ENCODE data around the gene COTL1.
"Not testable (repeated sequence)": the region's sequence is repeated elsewhere in the genome, so short reads cannot be mapped to it uniquely, and the experiment has no call there.

COTL1 gene

DNA sequence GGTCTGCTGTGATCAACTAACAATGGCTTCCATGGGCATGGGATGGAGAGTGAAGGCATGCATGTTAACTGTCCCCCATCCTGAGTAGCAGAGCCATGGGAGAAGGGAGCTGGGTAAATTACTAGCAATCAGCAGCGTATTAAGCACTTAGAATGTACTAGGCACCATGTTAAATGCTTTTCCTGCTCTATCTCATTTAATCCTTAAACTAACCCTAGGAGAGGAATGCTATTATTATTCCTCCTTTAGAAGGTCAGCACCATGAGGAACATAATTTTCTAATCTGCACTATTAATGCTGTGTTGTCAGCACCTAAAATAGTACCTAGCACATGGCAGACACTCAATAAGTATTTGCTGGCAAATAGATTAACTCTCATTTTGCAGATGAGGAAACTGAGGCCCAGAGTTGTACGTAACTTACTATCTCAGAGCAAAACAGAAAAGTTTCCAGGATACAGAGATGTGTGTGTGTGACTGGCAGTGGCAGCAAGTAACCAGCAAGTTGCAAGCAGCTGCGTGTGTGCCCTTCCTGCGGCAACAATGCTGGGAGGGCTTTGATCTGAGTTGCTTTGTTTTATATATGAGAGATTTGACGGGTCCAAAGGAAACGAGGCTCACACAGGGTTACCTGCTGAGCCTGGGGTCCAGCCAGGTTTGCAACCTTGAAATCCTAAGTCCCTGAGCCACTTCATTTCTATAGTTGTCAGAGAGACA lies 23.9 kb upstream of the COTL1 start:
- DNase-seq: no peak

DNA sequence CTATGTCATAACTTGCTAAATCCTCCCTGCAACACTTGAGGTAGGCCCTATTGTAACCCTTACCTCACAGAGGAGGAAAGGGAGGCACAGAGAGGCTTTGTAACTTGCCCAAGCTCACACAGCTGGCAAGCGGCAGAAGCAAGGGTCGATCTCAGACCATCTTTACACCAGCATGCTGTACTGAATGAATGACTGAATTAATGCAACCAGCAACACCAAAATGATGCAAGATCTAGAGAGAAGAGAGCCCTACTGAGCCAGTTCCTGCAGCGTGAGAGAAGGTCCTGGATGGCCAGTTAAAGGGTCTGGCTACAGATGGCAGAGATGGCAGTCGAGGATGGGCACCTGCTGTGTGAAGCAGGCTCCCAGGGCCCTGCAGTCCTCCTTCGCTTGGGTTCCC lies 22.3 kb upstream of the COTL1 start:
- DNase-seq: no peak

DNA sequence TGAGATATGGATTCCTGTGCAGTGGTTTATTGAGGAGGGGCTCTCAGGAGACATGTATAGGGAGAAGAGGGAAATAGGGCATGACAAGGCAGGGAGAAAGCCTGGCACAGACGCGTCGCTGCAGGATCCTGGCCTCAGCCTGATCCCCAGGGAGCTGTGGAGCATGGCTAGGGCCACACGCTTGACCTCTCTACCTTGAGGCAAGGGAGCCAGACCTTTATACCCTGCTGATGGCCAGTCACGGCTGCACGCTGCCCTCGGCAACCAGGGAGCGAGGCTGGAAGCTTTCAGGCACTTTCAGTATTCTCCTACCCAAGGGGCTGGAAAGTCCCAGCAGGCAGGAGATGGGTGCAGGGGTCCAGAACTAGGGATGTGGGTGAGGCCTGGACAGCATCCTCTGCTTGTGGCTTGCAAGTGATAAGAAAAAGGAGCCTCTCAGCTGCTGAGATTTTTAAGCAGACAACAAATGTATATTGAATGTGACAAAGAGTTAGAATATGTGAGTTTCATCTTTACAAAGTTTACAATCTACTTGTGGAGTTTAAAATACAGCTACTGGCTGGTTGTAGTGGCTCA lies 20.4 kb upstream of the COTL1 start:
- DNase-seq: no peak

DNA sequence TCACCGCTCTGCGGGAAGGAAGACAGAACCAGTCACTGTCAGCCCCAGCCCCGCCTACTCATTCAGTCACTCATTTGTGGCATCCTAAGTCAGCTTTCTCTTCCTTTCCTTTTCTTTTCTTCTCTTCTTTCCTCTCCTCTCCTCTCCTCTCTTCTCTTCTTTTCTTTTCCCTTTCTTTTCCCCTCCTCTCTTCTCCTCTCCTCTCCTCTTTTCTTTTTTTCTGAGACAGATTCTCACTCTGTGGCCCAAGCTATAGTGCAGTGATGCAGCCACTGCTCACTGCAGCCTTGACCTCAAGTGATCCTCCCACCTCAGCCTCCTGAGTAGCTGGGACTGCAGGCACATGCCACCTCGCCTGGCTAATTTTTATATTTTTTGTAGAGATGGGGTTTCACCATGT lies 19.8 kb upstream of the COTL1 start:
- DNase-seq: no peak

DNA sequence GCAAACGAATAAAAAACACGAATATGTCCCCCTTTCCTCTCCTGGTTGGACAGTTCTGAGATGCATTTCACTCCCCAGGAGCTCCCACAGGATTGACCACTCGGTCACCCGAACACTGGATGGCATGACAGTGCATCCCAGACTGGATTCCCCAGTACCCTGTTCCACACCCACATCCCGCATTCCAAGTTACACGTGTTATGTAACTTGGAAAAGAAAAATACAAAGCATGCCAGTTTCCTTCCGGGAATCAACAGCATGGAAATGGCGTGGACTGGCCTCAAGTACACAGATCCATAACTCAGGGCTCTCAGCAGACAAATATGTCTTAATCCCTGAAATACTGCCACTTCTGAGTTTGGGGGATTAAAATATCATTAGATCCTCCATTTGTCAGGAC lies 17.8 kb upstream of the COTL1 start:
- no peak for DNase-seq

DNA sequence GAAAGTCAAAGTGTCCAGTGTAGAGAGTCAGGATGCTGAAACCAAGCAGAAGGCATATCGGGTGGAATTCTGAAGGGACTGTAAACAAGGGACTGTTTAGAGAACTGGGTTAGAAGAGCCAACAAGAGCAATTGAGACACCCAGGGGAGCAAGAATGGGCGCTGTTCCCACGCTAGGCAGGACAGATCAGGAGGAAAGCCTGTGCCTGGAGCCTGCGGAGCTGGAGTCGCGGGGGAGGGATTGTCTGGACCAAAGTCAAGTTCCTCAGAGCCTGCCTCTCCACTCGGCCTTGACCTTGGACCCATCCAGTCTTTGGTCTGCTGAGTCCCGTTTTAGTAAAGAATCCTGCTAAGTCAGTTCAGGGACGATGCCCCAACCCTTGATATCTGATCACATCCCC lies 15.7 kb upstream of the COTL1 start:
- no peak for DNase-seq

DNA sequence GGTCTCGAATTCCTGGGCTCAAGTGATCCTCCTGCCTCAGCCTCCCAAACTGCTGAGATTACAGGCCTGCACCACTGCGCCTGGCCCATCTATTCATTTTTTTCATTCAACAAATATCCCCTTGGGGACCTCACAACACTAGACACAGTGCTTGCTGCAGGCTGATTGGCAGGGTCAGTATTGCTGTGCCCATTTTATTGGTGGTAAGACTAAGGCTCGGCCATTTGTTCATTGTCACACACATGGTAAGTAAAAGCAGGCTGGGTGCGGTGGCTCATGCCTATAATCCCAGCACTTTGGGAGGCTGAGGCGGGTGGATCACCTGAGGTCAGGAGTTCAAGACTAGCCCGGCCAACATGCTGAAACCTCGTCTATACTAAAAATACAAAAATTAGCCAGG lies 15.0 kb upstream of the COTL1 start:
- not testable (repeated sequence) for DNase-seq

DNA sequence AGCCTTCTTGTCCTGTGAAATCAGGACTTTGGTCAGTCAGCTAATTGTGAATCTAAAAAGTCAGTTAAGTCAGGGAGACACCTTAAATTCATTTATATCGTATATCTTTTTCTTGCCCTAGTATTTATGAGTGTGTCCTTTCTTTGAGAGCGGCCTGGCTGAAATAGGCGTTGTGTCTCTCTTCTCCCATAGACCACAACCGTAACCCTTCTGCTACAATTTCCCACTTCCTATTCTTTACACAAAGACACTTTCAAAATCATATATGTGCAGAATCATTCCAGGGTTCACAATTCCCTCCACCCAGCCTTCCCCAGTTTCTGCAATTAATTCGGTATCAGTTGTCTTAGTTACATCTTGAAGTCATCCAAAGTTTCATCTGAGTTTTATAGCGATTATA lies 14.0 kb upstream of the COTL1 start:
- DNase-seq: no peak

DNA sequence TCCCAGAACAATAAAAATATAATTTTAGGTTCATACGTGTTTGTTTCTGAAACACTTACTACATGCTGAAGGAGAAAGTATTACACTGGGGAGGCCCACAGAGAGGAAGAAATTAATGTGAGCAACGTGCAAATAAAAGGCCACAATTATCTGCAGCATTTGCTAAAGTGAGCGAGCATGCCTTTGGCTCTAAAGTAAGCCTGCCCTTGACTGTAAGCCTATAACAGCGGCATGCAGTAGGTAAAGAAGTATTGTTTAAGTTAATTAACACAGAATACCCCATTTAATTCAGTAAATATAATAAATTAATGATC lies 13.2 kb upstream of the COTL1 start:
- DNase-seq: no peak

DNA sequence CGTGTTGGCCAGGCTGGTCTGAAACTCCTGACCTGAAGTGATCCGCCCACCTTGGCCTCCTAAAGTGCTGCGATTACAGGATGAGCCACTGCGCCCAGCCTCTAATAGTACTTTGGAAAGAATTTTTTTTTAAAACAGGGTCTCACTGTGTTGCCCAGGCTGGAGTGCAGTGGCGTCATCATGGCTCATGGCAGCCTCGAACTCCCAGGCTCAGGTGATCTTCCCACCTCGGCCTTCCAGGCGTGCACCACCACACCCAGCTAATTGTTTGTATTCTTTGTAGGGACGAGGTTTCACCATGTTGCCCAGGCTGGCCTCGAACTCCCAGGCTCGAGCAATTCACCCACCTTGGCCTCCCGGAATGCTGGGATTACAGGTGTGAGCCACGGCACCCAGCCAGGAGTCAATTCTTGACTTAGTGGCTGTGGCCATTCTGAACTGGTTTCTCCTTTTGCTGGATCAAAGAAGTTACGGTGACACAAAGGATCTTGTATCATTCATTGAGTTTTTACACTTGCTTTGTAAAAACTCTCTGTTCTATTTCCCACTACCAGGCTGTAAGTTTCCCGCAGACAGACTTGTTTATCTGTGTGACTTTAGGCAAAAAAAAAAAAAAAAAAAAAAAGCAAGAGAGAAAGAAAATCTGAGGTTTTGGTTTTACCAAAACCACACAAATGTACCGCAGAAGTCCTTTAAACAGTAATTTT lies 12.7 kb upstream of the COTL1 start:
- no peak for DNase-seq

DNA sequence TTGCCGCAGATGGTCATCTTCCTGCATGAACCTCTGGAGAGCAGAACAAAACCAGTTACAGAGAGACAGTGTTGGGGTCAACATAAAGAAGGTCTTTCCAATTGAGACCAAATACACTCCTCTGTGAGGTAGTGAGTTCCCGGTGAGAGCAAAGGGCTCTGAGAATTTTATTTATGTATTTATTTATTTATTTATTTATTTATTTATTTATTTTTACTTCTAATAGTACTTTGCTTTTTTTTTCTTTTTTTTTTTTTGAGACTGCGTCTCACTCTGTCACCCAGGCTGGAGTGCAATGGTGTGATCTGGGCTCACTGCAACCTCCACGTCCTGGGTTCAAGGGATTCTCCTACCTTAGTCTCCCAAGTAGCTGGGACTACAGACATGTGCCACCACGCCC lies 12.1 kb upstream of the COTL1 start:
- no peak for DNase-seq

DNA sequence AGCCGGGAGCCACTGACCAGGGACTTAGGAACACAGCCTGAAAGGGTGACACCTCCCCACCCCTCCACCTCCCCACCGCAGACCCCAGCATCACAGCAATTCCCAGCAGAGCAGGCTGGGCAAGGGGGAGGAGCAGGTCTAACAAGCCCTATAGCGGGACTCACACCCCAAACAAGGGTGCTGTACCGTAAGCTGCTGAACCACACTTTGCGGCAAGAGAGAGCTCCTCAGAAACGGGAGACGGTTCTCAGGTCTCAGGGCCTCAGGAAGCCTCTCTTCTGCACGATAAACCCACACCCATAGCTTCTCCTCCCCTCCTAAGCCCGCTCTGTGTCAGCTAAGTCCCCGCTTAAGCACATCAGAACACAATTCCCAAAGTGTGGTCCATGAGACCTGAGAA lies 11.7 kb upstream of the COTL1 start:
- DNase-seq: no peak

DNA sequence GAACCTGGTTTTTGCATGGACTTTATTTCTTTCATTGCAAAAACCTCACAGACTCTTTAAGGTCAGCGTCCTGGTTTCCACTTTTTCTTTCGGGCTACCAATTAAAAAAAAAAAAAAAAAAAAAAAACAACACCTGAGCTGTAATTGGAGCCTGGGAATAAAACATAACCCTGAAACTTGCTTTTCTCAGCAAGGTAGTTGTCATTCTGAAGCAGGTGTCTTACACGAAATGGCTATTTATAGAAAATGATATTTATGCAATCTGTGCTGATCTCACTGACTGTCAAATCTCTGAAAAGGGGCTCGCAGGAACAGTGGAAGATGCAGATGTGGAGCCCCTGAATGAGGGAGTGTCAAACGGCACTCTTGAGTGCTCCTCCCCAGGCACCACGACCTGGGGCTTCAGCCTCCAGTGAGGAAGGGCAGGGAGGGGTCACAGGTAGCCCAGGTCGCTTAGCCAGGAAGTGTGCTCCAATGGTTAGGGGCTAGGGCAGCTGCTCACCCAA lies 10.4 kb upstream of the COTL1 start:
- DNase-seq: no peak

DNA sequence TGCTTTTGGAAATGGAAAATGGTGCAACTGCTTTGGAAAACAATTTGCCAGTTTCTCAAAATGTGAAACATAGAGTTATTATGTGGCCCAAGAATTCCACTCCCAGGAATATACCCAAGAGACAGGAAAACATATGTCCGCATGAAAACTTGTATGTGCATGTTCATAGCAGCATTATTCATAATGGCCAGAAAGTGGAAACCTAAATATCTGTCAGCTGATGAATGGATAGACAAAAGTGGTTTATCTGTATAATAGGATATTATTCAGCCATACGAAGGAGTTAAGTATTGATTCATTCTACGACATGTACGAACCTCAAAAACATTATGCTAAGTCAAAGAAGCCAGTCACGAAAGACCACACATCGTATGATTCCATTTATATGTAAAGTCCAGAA lies 7.7 kb upstream of the COTL1 start:
- DNase-seq: no peak

DNA sequence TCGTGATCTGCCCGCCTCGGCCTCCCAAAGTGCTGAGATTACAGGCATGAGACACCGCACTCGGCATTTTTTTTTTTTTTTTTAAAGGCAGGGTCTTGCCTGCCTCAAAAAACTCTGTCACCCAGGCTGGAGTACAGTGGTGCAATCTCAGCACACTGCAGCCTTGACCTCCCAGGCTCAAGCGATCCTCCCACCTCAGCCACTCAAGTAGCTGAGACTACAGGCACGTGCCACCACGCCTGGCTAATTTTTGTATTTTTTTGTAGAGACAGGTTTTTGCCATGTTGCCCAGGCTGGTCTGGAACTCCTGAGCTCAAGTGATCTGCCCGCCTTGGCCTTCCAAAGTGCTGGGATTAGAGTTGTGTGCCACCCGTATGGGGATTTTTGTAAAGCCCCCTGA lies 3.0 kb upstream of the COTL1 start:
- DNase-seq: not testable (repeated sequence)

DNA sequence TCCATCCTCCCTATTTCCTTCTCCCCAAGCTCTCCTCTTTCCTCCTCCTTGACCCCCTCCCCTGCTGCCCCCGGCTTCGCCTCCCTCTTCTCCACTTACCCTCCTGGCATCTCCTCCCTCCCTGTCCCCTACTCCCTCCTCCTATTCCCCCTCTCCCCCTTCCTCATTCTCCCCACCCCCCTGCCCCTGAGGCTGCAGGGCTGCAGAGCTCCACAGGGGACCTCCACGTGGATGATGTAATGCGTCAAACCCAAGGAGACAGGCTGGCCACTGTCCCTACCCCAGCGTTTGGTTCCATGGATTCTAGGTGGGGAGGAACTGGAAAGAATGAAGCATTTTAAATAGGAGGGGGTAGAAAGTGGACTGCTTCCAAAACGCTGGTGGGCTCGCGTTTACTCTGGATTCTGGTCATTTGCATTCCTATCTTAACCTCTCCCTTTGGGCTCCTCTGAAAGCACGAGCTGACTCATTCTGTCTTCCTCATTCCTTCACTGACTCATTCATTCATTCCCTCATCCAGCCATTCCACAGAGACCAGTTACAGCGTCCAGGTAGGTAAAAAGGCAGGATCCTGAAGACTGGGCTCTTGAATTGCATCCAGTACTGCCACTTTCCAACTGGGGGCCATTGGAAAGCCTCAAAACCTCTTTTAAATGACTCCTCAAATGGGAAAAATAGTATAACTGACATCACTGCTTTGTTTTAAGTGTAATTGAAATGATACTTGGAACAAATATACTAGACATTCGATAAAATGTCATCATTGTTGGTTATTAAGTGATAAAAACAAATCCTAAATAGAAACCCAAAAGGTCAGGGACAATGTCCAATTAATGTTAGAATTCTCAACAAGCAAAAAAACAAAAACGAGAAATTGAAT lies 943 bp upstream of the COTL1 start:
- no peak for DNase-seq

DNA sequence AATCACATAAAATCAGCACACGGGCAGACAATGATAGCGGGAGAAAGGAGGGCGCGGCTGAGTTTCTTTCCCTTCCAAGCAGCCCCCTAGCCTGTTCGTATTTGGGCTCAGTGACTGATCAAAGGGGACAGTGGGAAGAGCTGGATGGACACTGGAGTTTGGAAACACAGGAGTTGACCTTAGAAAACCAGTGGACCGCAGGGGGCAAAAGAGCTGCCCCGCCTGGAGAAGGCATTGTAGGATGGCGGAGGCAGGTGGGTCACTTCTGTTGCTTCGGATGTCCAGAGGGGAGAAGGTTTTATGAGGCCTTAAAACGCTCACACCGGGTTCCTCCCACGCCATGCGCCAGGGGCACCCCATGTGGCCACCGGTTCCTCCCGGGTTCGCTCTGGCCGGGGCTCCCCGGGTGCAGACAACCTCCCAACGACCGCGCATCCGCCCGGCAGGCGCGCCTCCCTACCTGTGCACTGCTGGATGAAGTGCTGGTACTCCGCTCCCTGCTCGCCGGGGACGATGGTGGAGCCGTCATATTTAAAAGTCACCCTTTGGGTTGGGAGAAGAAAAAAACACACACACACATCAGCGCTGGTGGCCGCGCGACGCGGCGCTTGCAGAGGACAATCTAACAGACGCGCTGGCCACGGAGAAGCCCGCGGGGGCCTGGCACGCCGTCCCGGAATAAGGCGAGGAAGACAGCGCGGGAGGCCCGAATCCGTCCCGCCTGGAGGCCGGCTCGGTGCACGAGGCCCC lies 662 bp downstream of the COTL1 start:
- DNase-seq: peak; percentile 48

DNA sequence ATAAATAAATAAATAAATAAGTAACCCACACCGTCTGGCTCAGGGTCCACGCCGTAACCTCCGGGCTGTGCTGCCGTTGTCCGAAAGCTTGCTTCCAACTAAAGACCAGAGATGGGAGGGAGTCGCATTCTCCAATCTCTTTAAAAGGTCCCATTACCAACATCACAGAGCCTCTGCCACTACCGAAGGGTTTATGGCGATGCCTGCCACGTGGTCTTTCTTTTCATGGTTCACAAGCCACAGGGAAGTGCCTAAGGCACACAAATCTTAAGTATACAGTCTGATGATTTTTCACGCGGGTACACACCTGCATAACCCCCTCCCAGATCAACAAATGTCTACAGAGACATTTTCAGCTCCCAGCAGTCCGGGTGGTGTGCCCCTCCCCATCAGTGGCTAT lies 1.4 kb downstream of the COTL1 start:
- DNase-seq: peak; percentile 50

DNA sequence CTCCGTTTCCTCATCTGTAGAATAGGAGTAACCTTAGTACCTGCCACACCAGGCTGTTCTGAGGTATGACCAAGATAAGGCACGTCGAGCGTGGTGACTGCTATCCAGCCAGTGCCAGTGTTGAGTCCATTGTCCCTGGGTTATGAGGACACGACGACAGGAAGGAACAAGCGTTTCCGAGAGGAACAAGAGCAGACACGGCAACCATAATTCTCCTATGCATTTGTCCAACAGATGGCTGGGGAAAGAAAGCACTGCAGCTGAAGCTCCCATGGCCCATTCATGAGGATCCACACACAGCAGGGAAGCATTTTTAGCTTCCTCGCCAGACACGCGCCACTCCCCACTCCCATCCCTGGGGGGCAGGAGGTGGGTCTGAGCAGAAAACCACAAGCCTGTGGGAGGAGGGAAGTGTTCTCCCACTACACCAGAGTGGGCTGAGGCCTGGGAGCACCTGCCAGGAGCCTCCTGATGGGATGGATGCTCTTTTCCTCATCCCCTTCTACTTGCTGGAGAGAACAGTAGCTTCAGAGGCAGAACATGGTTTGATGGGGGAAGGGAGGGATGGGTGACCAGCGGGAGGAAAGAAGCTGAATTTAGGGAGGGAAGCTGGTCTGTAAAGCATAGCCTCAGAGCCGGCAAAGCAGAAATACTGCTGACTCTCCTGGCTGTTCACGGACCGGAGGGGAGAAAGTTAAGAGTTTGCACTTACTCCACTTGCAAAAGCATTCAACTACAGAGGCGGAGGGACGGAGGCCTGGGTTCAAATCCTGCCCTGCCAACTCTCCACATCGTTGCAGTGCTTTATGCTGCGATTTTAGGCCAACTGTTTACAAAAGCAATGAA lies 2.7 kb downstream of the COTL1 start:
- DNase-seq: no peak

DNA sequence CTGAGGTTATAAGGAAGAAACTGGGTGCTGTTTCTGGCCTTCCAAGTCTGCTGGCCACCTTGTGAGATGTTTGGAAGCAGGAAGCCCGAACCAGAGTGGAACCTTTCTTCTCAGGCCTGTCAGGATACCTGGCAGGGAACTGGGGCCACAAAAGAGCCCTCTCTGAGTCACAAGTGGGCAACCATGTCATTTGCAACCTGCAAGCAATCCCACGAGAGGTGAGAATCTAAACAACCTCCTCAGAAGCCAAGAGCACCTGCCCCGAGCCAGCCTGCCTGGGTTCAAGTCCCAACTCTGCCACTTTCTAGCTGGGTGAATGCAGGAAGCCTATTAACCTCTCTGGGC lies 3.3 kb downstream of the COTL1 start:
- DNase-seq: no peak

DNA sequence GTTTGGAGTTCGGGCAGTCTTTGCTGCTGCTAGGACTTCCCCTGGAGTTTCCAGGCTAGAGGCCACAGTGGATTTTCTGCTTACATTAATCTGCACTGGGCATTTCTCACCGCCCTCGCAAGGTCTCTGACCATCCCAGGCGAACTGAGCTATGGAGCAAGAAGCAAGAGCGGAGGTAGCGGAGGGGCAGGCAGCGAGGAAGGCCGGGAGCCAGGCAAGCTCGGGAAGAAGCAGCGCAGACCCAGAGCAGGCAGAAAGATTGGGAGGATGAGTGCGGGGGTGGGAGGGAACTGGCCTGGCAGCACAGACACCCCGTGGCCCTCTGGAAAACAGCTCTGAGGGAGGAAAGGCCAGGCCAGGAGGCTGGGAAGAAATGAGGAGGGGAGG lies 3.8 kb downstream of the COTL1 start:
- DNase-seq: no peak
